ENCODE results near the gene PIK3C2G.

PIK3C2G gene

DNA sequence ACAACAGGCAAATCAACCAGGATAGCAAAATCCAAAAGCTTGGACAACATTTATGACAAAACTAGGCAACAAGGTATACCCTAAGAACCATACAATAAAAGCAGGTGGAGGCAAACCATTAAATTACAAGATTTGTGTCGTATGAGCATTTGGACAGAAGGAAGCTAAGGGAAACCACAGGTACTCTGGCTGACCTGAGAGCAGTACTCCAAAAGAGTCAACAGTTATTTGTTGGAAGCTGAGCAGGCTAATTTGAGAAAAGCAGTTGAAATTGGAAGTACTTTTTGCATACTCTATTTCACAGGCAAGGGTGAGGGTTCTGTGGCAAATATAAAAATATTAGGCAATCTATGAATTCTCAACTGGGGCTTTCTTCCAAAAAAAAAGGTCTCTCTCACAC lies 297.9 kb downstream of the PIK3C2G start:
- no peak for DNase-seq (ENCODE audit: low spot score)

DNA sequence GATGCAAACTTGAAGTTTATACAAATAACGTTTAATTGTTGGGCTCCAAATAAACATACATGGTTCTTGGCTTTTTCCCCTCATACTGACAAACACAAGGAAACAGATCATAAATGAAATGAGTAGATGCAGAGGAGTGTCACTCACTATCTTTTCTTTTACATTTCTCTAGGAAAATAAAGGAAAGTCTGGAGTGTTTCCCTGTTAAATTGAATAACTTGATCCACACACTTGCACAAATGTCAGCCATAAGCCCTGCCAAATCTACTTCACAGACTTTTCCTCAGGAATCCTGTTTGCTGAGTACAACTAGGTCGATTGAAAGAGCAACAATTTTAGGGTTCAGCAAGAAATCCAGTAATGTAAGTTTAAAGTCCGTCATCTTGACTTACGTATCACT lies 301.2 kb downstream of the PIK3C2G start:
- no peak for DNase-seq (ENCODE audit: low spot score)

DNA sequence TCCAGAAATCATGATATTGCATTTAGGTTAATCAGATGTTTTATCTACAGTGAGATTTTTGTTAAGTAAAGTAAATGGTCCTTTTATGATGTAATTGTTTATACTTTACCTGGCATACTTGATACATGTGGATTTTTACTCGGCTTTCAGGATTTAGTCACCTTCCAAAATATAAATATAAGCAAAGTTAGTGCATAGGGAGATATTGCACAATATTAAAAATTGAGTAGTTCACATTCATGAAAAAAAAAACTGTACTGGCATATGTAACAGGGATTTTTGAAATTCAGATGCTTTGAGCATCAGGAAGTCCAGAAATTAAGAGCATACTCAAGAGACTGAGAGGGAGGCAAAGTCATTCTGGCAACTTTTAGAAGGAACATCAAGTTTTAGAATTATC lies 303.0 kb downstream of the PIK3C2G start:
- no peak for DNase-seq (ENCODE audit: low spot score)

DNA sequence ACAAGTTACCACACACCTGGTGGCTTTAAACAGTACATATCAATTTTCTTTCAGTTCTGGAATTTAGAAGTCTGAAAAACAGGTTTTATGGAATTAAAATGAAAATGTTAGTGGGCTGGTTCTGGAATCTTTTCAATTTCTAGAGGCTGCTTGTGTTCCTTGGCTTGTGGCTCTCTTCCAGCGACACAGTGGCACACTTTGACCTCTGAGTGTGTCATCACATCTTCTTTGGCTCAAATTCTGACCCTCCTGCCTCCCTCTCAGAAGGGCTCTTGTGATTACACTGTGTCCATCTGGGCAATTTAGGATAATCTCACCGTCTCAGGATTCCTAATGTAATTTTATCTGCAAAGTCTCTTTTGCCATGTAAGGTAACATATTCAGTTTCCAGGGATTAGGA lies 306.5 kb downstream of the PIK3C2G start:
- no peak for DNase-seq (ENCODE audit: low spot score)

DNA sequence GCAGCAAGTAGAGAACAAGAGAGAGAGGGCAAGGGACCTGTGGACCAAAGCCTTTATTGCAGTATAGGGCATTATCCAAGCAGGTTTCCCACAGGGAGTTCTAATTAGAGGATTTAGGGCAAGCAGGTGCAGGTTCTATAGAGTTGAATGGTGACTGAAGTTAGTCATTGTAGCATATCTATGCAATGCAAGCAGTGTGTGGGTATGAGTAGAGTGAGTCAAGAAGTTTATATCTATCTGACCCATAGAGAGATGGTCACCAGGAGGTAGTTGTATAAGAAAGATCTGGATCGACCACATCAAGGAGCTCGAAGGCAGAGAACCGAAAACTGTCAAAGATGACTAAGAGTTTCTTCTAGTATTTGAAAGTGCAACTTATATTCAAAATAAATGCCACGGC lies 309.2 kb downstream of the PIK3C2G start:
- no peak for DNase-seq (ENCODE audit: low spot score)

DNA sequence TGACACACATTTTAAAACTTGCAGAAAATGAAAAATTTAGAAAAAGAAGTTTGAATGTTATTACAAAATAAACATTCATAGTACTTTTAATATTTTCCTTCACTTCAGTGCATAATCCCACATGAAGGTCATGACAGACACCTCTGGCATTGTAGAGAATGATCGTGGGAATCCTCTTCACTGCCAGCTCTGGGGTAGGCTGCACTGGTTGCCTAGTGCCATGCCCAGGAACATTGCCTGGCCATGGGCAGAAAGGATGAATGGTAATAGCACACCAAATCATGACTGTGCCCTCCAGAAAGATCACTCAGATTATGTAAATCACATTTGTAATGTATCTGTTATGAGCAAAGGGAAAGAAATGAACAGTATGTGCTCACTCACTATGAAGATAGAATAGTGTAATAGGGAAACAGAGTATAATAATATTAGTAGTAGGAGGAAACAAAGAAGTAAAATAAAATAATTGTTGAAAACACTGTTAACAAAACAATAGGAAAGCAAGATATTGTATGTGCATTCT lies 314.8 kb downstream of the PIK3C2G start:
- DNase-seq (ENCODE audit: low spot score), result no peak

DNA sequence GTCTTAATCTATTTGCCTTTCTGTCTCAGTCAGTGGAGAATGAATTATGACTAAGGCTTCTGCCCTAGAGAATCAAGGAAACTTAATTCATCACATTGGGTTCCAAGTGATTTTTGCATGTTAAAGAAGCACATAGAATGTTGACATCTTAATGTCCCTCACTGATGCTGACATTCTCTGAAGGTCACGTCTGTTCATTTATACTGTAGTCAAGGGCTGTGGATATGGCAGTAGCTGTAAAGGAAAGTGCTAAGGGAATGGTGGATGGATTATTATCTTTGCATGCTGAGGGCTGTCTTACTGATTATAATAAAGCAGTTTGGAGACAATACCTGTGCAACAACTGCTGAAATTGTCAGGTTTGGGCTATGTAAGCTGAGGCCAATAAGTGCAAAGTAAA lies 315.3 kb downstream of the PIK3C2G start:
- DNase-seq (ENCODE audit: low spot score), result no peak

DNA sequence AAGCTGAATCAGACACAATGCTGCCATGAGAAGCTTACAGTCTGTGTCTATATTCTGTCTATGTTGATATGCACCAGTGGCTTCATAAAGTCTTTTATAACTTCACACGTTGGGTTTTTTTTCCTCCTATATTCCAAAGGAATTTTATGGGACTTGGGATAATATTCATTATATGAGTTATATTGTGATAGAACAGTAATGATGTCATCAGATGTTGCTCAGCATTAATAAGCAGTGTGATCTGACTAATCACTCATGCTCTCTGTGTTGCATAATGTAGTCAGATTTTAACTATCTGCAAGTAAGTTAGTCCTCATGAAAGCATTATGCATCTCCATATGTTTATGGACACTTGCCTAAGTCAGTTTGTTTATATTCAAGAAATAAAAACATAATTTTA lies 316.9 kb downstream of the PIK3C2G start:
- no peak for DNase-seq (ENCODE audit: low spot score)

DNA sequence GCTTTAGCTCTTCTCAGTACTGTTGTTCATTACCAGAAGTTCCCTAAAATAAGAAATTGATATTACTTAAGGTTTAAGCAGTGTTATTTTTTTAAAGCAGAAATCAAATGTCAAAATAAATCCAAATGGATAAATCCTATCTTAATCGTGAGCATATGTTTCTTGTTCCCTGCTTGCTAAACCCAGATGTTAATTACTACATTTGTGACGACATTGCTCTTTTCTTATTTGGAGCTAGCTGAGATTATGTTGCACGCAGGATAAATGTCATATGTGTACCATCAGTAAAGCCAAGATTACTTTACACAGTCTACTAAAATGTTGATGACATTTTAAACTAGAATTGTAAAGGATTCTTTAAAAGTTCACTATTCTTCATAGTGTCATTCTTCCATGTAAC lies 319.0 kb downstream of the PIK3C2G start:
- DNase-seq (ENCODE audit: low spot score), result no peak

DNA sequence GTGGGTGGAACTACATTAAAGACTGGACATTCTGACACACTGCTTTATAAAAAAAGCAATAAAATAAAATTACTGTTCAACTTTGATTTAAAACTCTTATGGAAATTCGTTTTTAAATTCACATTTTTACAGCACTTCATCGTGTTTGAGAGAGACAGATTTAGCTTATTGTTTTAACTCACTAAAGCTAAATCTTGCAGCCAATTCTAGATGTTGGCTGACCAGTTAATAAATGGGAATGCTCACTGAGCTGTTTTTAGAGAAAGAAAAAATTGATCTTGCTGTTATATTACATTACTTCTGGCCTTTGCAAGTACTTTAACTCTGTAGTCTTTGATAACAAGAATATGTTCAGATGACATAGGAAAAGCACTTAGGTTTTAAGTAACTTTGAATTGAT lies 319.4 kb downstream of the PIK3C2G start:
- DNase-seq (ENCODE audit: low spot score), result no peak

DNA sequence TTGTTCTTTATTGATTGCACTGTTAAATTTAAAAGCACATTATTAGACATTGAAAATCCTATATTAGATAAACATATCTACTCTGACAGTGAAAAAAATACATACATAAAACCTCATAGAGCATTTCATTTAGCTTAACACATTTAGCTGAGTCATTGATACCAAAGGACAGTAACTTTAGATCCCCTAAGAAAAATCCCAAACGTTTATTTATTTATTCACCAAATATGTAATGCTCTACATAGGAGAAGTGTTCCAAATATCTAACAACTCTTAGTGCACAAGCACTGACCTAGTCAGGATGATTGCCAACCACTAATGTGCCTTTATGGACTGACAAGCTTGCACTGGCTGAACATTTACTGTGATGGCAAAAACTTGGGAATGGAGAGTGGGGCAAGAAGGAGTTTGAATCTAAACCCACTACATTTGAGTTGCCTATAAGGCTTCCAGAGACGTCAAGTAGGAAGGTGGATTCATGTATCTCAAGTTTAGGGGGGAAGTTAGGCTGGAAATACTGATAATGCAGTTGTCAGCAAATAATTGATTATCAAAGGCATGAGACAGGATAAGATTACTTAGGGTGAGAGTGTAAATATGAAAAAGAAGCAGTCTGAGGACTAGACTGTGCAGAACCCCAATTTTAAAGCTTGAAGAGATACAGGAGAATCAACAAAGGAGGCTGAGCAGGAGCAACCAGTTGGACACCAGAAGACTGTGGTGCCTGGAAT lies 320.1 kb downstream of the PIK3C2G start:
- DNase-seq (ENCODE audit: low spot score), result no peak

DNA sequence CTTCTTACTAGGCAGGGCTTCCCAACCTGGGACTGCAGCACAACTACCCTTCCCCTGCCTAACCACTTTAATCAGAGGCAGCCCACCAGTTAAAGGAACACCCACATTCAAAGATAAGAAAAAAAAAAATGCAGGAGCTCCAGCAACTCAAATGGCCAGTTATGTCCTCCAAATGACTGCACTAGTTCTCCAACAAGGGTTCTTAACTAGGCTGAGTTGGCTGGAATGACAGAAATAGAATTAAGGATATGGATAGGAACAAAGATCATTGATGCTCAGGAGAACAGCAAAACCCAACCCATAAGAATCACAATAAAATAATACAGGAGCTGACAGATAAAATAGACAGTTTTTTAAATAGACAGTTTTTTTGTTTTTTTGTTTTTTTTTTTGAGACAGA lies 322.3 kb downstream of the PIK3C2G start:
- DNase-seq (ENCODE audit: low spot score), result no peak

DNA sequence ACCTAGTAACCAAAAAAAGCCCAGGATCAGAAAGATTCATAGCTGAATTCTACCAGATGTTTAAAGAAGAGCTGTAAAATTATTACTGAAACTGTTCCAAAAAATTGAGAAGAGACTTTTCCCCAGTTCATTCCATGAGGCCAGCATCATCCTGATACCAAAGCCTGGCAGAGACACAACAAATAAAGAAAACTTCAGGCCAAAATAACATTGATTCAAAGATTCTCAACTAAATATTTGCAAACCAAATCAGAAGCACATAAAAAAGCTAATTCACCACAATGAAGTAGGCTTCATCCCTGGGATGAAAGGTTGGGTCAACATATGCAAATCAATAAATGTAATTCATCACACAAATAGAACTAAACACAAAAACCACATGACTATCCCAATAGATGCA lies 325.3 kb downstream of the PIK3C2G start:
- DNase-seq (ENCODE audit: low spot score), result no peak

DNA sequence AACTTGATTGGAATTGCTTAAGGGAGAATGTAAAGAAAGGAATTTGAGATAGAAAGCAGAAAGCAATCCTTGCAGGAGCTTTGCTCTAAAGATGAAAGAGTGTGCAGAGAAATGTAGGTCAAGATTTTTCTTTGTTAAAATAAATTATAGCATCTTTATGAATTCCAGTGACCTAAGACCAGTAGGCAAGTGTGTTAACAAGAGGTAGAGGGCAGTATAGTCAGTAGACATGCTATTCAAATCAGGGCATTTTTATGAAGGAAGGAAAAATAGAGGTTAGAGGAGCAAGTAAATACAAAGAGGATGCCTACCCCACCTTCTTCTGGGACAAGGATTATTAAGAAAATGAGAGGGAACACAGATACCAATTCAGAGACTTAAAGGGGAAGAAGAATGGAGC lies 328.0 kb downstream of the PIK3C2G start:
- DNase-seq (ENCODE audit: low spot score), result no peak

DNA sequence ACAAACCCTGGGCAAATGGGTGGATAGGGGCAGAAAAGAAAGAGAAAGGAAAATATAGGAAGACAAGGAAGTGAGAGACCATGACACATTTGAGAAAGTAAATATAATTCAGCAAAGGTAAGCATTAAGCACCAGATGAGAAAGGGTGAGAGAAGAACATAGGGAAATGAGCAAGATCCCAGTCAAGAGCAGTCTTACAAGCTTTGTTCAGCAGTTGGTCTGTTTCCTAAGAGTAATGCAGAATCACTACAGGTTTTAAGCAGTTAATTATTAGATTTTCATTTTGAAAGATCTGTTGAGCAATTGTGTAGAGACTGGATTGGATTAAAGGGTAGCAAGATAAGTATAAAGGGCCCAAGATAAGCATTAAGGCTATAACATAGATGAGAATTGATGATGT lies 330.2 kb downstream of the PIK3C2G start:
- no peak for DNase-seq (ENCODE audit: low spot score)

DNA sequence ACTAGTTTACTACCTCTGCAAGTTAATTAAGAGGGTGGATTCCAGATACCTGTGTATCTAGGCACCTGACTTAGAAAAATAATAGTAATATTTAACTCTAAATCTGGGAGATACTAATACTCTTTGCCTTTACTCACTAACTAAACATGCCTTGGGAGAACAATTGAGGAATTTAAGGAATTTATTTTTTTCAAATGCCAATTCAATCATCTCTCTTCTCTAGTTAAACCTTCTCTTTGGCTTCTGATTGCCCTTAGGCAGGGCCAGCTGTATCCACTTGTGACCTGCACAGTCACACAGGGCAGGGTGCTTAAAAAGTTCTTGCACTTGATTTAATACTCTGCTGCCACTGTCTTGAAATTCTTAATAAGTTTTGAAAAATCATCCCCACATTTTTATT lies 334.1 kb downstream of the PIK3C2G start:
- DNase-seq (ENCODE audit: low spot score), result no peak

DNA sequence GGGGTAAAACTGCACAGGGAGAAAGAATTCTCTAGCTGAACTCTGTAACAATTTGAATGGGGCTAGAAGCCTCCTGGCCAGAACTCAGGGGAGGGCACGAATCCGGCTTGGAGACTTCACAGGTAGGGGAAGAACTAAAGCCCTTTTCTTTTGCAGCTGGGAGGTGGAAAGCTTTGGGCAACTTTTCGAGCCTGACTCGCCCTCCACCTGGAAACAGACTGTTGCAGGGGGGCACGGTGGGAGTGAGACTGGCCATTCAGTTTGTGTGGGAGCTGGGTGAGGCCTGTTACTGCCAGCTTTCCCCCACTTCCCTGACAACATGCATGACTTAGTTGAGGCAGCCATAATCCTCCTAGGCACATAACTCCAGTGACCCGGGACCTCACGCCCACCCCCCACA lies 340.6 kb downstream of the PIK3C2G start:
- no peak for DNase-seq (ENCODE audit: low spot score)

DNA sequence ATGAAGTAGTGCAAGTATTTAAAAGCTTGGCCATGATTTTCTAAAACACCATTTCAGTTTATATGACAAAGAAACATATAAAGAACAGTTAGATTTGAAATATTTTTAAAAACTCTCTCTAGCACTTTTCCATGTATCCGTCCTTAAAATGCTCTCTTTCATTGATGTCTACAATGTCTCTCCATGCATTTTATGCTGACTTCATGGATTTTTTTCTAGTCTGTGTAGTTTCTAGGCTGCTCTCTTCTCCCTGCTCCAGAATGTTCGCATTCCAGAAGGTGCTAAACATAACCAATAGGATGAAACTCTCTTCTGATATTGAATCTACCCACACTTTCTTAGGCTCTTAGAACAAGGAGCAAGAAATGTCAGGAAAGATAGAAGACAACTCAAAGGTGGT lies 351.7 kb downstream of the PIK3C2G start:
- DNase-seq (ENCODE audit: low spot score), result no peak

DNA sequence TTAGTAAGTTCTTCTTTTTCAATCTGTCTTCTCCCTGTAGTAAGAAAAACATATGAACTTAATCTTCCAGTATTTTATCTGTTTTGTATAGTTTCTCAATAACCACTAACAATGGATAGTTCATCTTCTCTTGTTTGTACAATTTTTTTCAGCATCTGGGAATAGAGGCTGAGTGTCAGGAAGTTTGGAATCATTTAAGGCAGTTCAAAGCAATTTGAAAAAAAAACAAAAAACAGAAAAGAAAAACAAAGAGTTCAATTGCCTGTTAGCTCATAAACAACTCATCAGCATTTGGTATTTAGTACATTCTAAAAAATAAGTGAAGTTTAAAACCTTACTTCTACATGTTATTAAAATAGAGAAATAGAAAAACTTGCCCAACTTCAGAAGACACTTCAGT lies 359.7 kb downstream of the PIK3C2G start:
- no peak for DNase-seq (ENCODE audit: low spot score)

DNA sequence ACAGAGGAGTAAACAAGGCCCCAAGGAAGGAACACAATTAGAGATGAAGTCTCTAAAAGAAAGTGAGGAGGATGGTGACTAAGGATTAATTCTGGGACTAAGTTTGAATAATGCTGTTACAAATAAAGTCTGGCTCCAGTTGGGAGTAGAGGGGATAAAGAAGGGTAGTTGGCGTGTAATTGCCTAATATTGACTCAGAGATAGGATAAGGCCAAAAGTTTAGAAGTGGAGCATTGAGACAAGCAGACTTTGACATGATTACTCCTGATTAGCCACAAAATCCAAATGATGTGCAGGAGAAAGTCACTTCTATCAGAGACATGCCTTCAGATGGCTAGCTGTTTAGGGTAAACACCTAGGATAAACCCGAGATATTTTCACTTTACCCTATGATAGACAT lies 368.1 kb downstream of the PIK3C2G start:
- DNase-seq (ENCODE audit: low spot score), result no peak

DNA sequence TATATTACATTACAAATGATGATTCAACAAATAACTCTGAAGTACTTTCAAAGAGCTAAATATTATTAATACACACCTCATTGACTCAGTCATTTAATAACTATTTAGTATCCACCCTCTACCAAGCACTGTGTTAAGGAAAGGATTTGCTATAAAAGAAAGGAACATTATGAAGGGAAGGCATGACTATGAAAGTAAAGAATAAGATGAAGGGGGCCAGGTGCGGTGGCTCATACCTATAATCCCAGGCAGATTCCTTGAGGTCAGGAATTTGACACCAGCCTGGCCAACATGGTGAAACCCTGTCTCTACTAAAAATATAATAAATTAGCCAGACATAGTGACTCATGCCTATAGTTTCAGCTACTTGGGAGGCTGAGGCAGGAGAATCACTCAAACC lies 368.6 kb downstream of the PIK3C2G start:
- no peak for DNase-seq (ENCODE audit: low spot score)

DNA sequence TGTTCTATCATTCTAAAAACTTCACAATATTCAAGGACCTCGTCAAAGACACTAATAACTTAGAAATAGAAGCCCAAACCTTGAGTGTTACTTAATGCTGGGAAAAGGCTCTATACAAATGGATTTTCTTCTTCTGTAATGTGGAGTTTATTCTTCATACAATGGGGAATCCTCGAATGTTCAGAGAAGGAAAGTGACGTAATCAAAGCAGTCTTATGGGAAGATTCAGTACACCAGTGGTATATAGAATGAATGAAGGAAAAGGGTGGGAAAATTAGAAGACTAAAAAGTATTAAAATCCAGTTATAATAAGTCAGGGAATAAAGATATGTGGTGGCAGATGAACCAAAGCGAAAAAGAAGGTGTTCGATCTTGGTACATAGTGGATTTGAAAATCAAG lies 370.0 kb downstream of the PIK3C2G start:
- no peak for DNase-seq (ENCODE audit: low spot score)

DNA sequence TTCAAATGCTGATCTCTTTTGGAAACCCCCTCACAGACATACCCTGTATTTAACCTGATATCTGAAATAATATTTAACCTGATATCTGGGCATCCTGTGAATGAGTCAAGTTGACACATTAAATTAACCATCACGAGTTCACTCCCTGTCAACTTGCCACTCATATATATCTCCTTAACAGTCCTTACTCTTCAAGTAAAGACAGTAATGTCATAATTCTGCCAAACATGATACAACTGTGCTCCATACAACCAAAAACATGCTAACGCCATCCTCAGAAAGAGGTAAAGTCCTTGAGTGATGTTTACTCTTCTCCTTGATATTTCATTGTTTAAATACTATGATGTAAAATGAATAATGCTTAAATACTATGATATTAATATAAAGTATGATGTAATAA lies 371.5 kb downstream of the PIK3C2G start:
- no peak for DNase-seq (ENCODE audit: low spot score)

DNA sequence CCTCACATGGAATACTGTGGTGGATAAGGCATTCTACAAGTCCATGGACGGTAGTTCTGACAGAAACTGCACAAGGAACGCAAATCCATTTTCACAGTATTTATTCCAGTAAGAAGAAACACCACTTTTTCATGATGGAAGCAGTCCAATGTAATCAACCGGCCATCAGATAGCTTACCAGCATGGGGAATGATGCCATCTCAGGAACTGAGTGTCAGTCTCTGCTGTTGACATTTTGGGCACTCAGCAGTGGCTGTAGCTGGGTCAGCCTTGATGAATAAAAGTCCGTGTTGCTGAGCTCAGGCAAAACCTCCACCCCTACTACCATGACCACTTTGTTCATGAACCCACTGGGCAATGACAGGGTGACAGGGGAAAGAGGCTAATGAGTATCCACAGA lies 373.1 kb downstream of the PIK3C2G start:
- no peak for DNase-seq (ENCODE audit: low spot score)

Data from putamen (tissue), 1 donor.